Adrenal gland (tissue), 12 donors: ENCODE results near the gene RHBDF2. TPM values are rescaled to one million over a fixed set of nuclear protein-coding genes. Genes with fewer than 3 reads are reported as not detected.

Source experiments
- DNase-seq, 7 donors: peaks; one replicate each; pipeline ENCODE4 v3.0.0-alpha.2; 2019 to 2020
- H3K27ac ChIP-seq, 5 donors: fragments of 200-600 bp; sonication (generic) in 4 of 5; 1 replicate in 3 of 5; 2 replicates in 2 of 5; pipeline versions ENCODE4 v1.5.1 to v1.8.0; 2016 to 2020; ENCODE audit warnings: mild to moderate bottlenecking in 1 of 5
- H3K27me3 ChIP-seq: fragments of 200-600 bp; 2 replicates; pipeline ENCODE4 v1.8.0; 2021
- H3K36me3 ChIP-seq, 2 donors: fragments of 200-600 bp; replicated peaks in 1 of 2; 1 replicate in 1 of 2; 2 replicates in 1 of 2; pipeline versions ENCODE4 v1.5.1 to v1.8.0; 2018 to 2022
- H3K4me1 ChIP-seq, 2 donors: fragments of 200-600 bp; replicated peaks in 1 of 2; 1 replicate in 1 of 2; 2 replicates in 1 of 2; pipeline versions ENCODE4 v1.5.1 to v1.8.0; 2018 to 2021
- H3K4me3 ChIP-seq, 4 donors: fragments of 200-600 bp; sonication (generic) in 3 of 4; one replicate each; pipeline ENCODE4 v1.5.1; 2016 to 2018
- H3K9me3 ChIP-seq, 3 donors: fragments of 200-600 bp; sonication (generic) in 1 of 3; replicated peaks in 1 of 3; 1 replicate in 2 of 3; 2 replicates in 1 of 3; pipeline versions ENCODE4 v1.5.1 to v1.8.0; 2016 to 2021
- CTCF ChIP-seq, 6 experiments: fragments of 450-650 bp in 4 of 6; fragments of 200-600 bp in 2 of 6; sonication (generic) in 1 of 6; IDR thresholded peaks; 1 replicate in 5 of 6; 2 replicates in 1 of 6; pipeline versions ENCODE4 v1.5.1 to v1.8.0; 2016 to 2021; ENCODE audit warnings: antibody characterized with exemption in 6 of 6, mild to moderate bottlenecking in 2 of 6, moderate library complexity in 1 of 6
- POLR2A ChIP-seq, 2 donors: fragments of 450-650 bp; IDR thresholded peaks; one replicate each; pipeline ENCODE4 v1.6.1; 2017; ENCODE audit warnings: antibody characterized with exemption in 2 of 2, mild to moderate bottlenecking in 2 of 2, moderate library complexity in 1 of 2
- WGBS, 4 donors: extraction: QIAGEN DNeasy Blood & Tissue Kit in 2 of 4; methylation state at CpG; one replicate each; pipeline versions ENCODE4 v1.1.5 to v1.1.7; 2013 to 2017; 5-methylcytosine and 5-hydroxymethylcytosine counted together
- intact Hi-C, 2 donors: fragments of 100-400 bp; cut with DNase I; formaldehyde crosslinking; loops; one replicate each; pipeline versions ENCODE4 v1.14.1 to v1.15.0; 2022 to 2023
- polyA plus RNA-seq, 3 donors: library from polyadenylated mRNA; stranded (reverse); fragments of 200-250 nt in 2 of 3; fragments of 350-450 nt in 1 of 3; fragmentation: Illumina TruSeq in 1 of 3; extraction: RNeasy Lipid Tissue Mini Kit (QIAGEN cat#74804) in 1 of 3; gene quantifications; one replicate each; pipeline ENCODE4 v1.2.3, GENCODE V29; 2013 to 2014
- total RNA-seq, 9 donors: library from RNA; depleted of rRNA in 4 of 9; stranded (reverse); fragments of >200 nt in 4 of 9; fragments of 120-200 nt in 1 of 9; fragmentation: NEBNext Ultra II Directional in 1 of 9; extraction: Animal tissue kit (Norgen Biotek cat#: 25700) in 1 of 9; gene quantifications; one replicate each; pipeline versions ENCODE4 v1.1.0 to v1.2.4, GENCODE V29; 2013 to 2023
- donor health status: healthy with polysubstance abuse.
- donor health status: Bipolar disorder and iron deficiency.
- donor health status: DM: yes; HTN: yes; CAD: no.
- donor health status: DM: no; HTN: no; CAD: no.
- donor health status: DM: no; HTN: no; CAD: no.
- donor health status: DM: yes; HTN: yes; CAD: no.

RHBDF2 gene
- total and polyA plus RNA-seq, 12 donors = 4.9 to 156 (median 40.3) TPM

GRCh38 chr17:76469076-76469990, 31.9 kb downstream of the RHBDF2 start:
- no peak for TF ChIP-seq CTCF (IDR thresholded peaks at IDR 0.05)
- TF ChIP-seq POLR2A (IDR thresholded peaks at IDR 0.05) = no peak
- no peak for DNase-seq
- intact Hi-C loops = loop anchor here in 1 of 2 donors (5.0 kb wide), 1 partner anchor 38 kb away; no protein-coding TSS in a partner anchor

GRCh38 chr17:76468634-76469010, 32.6 kb downstream of the RHBDF2 start:
- peaks cover 0 to 3% of the 10 kb centered on the region in 2 donors for H3K4me1 ChIP-seq
- H3K27me3 ChIP-seq = no peaks in the 10 kb centered on the region
- H3K4me3 ChIP-seq = no peak overlapping the region
- WGBS, 4 donors = 83 to 98% (median 88%) methylated on average over 7 to 14 of the region's 14 CpGs
- no peak for TF ChIP-seq CTCF (IDR thresholded peaks at IDR 0.05)
- no peak for TF ChIP-seq POLR2A (IDR thresholded peaks at IDR 0.05)
- no peak overlapping the region for H3K27ac ChIP-seq
- no peak for DNase-seq
- intact Hi-C loops = loop anchor here in 1 of 2 donors (5.0 kb wide), 1 partner anchor 39 kb away; no protein-coding TSS in a partner anchor
- H3K36me3 ChIP-seq = peaks cover 0 to 7% of the 10 kb centered on the region in 2 donors
- no peaks in the 10 kb centered on the region for H3K9me3 ChIP-seq

More at GRCh38 chr17:76469076-76469990, 31.9 kb downstream of the RHBDF2 start:
- no peak overlapping the region for H3K4me3 ChIP-seq
- H3K9me3 ChIP-seq = no peaks in the 10 kb centered on the region
- no peaks in the 10 kb centered on the region for H3K27me3 ChIP-seq
- H3K36me3 ChIP-seq = peaks cover 0 to 7% of the 10 kb centered on the region in 2 donors
- H3K4me1 ChIP-seq = peaks cover 0 to 3% of the 10 kb centered on the region in 2 donors
- H3K27ac ChIP-seq = no peak overlapping the region
- 87 to 93% (median 91%) methylated on average over 12 to 38 of the region's 38 CpGs for WGBS, 4 donors

DNA sequence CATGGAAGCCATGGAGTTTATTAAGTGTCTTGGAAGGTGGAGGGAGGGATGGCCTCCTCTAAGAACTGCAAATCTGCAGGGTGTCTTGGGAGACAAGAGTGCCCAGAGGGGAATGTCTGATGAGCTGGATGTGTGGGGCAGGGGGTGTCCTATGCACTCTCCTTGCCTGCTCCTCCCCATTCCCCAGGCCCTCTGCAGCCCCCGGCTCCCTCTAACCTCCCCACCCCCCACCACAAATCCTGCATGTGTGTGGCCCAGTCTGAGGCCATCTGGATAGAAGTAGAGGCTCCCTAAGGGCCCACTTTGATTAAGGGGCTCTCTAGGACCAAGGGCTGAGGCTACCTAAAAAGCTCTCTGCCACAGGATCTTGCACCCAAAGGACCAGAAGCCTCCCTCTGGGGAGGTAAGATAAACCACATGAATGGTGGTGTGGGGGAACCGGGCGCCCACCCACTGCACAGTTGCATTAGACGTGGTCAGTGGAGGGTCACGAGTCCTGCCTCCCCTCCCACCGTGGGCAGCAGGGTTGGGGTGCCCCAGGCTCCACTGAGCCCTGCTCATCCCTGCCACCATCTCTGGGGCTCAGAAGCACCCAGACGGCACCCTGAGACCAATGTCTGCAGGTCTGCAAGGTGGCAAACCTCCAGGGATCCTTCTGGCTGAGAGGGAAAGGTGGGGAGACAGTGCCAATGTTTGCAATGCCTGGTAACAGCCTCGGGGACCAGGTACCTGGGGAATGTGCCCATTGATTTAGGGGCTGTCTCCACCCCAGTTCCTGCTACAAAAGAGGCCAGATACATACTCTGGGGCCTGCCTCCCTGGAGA, 33.2 kb downstream of the RHBDF2 start:
- Histone ChIP-seq H3K36me3 (peaks cover 0 to 7% of the 10 kb centered on the region in 2 donors), H3K4me1 (peaks cover 0 to 3% of the 10 kb centered on the region in 2 donors), H3K9me3 (no peaks in the 10 kb centered on the region), H3K4me3 (no peak overlapping the region), H3K27me3 (no peaks in the 10 kb centered on the region), H3K27ac (no peak overlapping the region)
- intact Hi-C loops = loop anchor here in 1 of 2 donors (5.0 kb wide), 1 partner anchor 39 kb away; no protein-coding TSS in a partner anchor
- DNase-seq = no peak
- TF ChIP-seq POLR2A (IDR thresholded peaks at IDR 0.05) = no peak
- TF ChIP-seq CTCF (IDR thresholded peaks at IDR 0.05) = no peak
- WGBS, 4 donors = 63 to 81% (median 77%) methylated on average over 1 to 8 of the region's 8 CpGs

- H3K9me3 ChIP-seq = no peaks in the 10 kb centered on the region
- H3K4me1 ChIP-seq = peaks cover 0 to 3% of the 10 kb centered on the region in 2 donors
- WGBS, 4 donors = 77 to 92% (median 86%) methylated on average over 2 to 11 of the region's 11 CpGs
- H3K27me3 ChIP-seq = no peaks in the 10 kb centered on the region
- DNase-seq = no peak
- H3K36me3 ChIP-seq = peaks cover 0 to 7% of the 10 kb centered on the region in 2 donors
- no peak for TF ChIP-seq POLR2A (IDR thresholded peaks at IDR 0.05)
- TF ChIP-seq CTCF (IDR thresholded peaks at IDR 0.05) = no peak
- no peak within 1 kb of the TSS for H3K4me3 ChIP-seq
- intact Hi-C loops = loop anchor here in 1 of 2 donors (5.0 kb wide), 1 partner anchor 40 kb away; no protein-coding TSS in a partner anchor
- H3K27ac ChIP-seq = no peak within 1 kb of the TSS
These were observed 33.9 kb downstream of the RHBDF2 start, which contains the start of gene AANAT for GRCh38 chr17:76467366-76467765. TSS of gene AANAT (plus strand) at chr17:76467603. CDS start at chr17:76468747, 1,144 bp downstream.
